Ovary (tissue), 9 donors: ENCODE data around the gene TP73. TPM values are rescaled to one million over a fixed set of nuclear protein-coding genes. Genes with fewer than 3 reads are reported as not detected.

Experiments used
- DNase-seq, 5 donors: peaks; one replicate each; pipeline ENCODE4 v3.0.0-alpha.2; 2019 to 2020
- H3K27ac ChIP-seq, 2 donors: fragments of 200-600 bp; one replicate each; pipeline versions ENCODE4 v1.5.1 to v1.8.0; 2019 to 2022
- H3K27me3 ChIP-seq: fragments of 200-600 bp; one replicate; pipeline ENCODE4 v1.8.0; 2022
- H3K36me3 ChIP-seq: fragments of 200-600 bp; sonication (generic); one replicate; pipeline ENCODE4 v1.5.1; 2019
- H3K4me1 ChIP-seq: one replicate; pipeline ENCODE4 v1.8.1; 2013; ENCODE audit warnings: mild to moderate bottlenecking, moderate library complexity; ENCODE audit not compliant: insufficient read depth
- H3K4me3 ChIP-seq: fragments of 200-600 bp; sonication (generic); one replicate; pipeline ENCODE4 v1.5.1; 2017
- H3K9me3 ChIP-seq, 2 donors: fragments of 200-600 bp in 1 of 2; sonication (generic) in 1 of 2; one replicate each; pipeline versions ENCODE4 v1.5.1 to v1.8.1; 2013 to 2019; ENCODE audit warnings: mild to moderate bottlenecking in 1 of 2, moderate library complexity in 1 of 2
- EP300 ChIP-seq: sonication (generic); formaldehyde crosslinking; IDR thresholded peaks from one replicate; pipeline ENCODE4 v1.6.1; 2017; ENCODE audit warnings: antibody characterized with exemption
- POLR2A ChIP-seq: fragments of 450-650 bp; IDR thresholded peaks from one replicate; pipeline ENCODE4 v1.6.1; 2017; ENCODE audit warnings: antibody characterized with exemption, mild to moderate bottlenecking, moderate library complexity
- WGBS, 3 donors: extraction: QIAGEN DNeasy Blood & Tissue Kit in 1 of 3; methylation state at CpG; one replicate each; pipeline versions ENCODE4 v1.1.5 to v1.1.7; 2013 to 2017; 5-methylcytosine and 5-hydroxymethylcytosine counted together
- intact Hi-C, 4 donors: fragments of 100-400 bp; cut with DNase I; formaldehyde crosslinking; loops; one replicate each; pipeline versions ENCODE4 v1.11.0 to v1.15.1; 2022 to 2023
- polyA plus RNA-seq, 2 donors: library from polyadenylated mRNA; stranded (reverse); fragments of 200-250 nt in 1 of 2; fragments of 350-450 nt in 1 of 2; fragmentation: Illumina TruSeq in 1 of 2; extraction: RNeasy Lipid Tissue Mini Kit (QIAGEN cat#74804) in 1 of 2; gene quantifications; one replicate each; pipeline ENCODE4 v1.2.3, GENCODE V29; 2013 to 2014
- total RNA-seq, 7 donors: library from RNA; depleted of rRNA in 2 of 7; stranded (reverse); fragments of >200 nt in 2 of 7; fragmentation: NEBNext Ultra II Directional in 3 of 7; extraction: Animal tissue kit (Norgen Biotek cat#: 25700) in 3 of 7; gene quantifications; one replicate each; pipeline versions ENCODE4 v1.1.0 to v1.2.4, GENCODE V29; 2016 to 2023
- TF ChIP-seq, protein P1 (sequence below), 3 donors: fragments of 450-650 bp in 2 of 3; fragments of 200-600 bp in 1 of 3; IDR thresholded peaks; one replicate each; pipeline versions ENCODE4 v1.5.1 to v1.8.0; 2016 to 2022; ENCODE audit warnings: antibody characterized with exemption in 3 of 3, mild to moderate bottlenecking in 1 of 3
- donor health status: DM: no; HTN: no; CAD: no; lungs with moderate emphysema.
- donor health status: DM: no; HTN: no; CAD: no.
- donor health status: Bipolar disorder and iron deficiency.
- donor health status: DM: yes; HTN: yes; CAD: no.
- donor health status: DM: no; HTN: no; CAD: no.
- donor health status: DM: yes; HTN: yes; CAD: no.

Gene TP73
- total and polyA plus RNA-seq, 9 donors: 0.03 to 7.5 (median 0.42) TPM

- Histone ChIP-seq H3K36me3 (no peaks in the 10 kb centered on the region), H3K27me3 (no peaks in the 10 kb centered on the region), H3K9me3 (no peaks in the 10 kb centered on the region), H3K27ac (no peak overlapping the region), H3K4me3 (no peak overlapping the region), H3K4me1 (no peaks in the 10 kb centered on the region)
- 76 to 82% (median 82%) methylated on average over 24 to 26 of the region's 26 CpGs for WGBS, 3 donors
- no peak for DNase-seq
- intact Hi-C loops: no loop called here
- TF ChIP-seq POLR2A (no peak), EP300 (no peak)
- TF ChIP-seq, protein P1, sequence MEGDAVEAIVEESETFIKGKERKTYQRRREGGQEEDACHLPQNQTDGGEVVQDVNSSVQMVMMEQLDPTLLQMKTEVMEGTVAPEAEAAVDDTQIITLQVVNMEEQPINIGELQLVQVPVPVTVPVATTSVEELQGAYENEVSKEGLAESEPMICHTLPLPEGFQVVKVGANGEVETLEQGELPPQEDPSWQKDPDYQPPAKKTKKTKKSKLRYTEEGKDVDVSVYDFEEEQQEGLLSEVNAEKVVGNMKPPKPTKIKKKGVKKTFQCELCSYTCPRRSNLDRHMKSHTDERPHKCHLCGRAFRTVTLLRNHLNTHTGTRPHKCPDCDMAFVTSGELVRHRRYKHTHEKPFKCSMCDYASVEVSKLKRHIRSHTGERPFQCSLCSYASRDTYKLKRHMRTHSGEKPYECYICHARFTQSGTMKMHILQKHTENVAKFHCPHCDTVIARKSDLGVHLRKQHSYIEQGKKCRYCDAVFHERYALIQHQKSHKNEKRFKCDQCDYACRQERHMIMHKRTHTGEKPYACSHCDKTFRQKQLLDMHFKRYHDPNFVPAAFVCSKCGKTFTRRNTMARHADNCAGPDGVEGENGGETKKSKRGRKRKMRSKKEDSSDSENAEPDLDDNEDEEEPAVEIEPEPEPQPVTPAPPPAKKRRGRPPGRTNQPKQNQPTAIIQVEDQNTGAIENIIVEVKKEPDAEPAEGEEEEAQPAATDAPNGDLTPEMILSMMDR (IDR thresholded peaks at IDR 0.05): no peak
Observed at GRCh38 chr1:3706651-3707297, 54.5 kb downstream of the TP73 start.

GRCh38 chr1:3707298-3707938 lies 55.1 kb downstream of the TP73 start:
- Histone ChIP-seq H3K4me1 (no peaks in the 10 kb centered on the region), H3K27me3 (no peaks in the 10 kb centered on the region), H3K27ac (no peak overlapping the region), H3K4me3 (no peak overlapping the region), H3K36me3 (no peaks in the 10 kb centered on the region), H3K9me3 (no peaks in the 10 kb centered on the region)
- intact Hi-C loops: no loop called here
- 36 to 44% (median 41%) methylated on average over 35 of the region's 35 CpGs for WGBS, 3 donors
- TF ChIP-seq POLR2A: no peak
- TF ChIP-seq, protein P1 (IDR thresholded peaks at IDR 0.05): no peak
- TF ChIP-seq EP300: no peak
- no peak for DNase-seq

- no peaks in the 10 kb centered on the region for H3K4me1 ChIP-seq
- H3K9me3 ChIP-seq: no peaks in the 10 kb centered on the region
- no peak for DNase-seq
- no peaks in the 10 kb centered on the region for H3K27me3 ChIP-seq
- H3K36me3 ChIP-seq: no peaks in the 10 kb centered on the region
- no peak overlapping the region for H3K27ac ChIP-seq
- no peak overlapping the region for H3K4me3 ChIP-seq
- WGBS, 3 donors: 72 to 80% (median 75%) methylated on average over 11 of the region's 11 CpGs
- no peak for TF ChIP-seq POLR2A
- TF ChIP-seq, protein P1 (IDR thresholded peaks at IDR 0.05): no peak
- TF ChIP-seq EP300: no peak
- intact Hi-C loops: no loop called here
Observed at GRCh38 chr1:3707939-3708328, 55.6 kb downstream of the TP73 start.

DNA sequence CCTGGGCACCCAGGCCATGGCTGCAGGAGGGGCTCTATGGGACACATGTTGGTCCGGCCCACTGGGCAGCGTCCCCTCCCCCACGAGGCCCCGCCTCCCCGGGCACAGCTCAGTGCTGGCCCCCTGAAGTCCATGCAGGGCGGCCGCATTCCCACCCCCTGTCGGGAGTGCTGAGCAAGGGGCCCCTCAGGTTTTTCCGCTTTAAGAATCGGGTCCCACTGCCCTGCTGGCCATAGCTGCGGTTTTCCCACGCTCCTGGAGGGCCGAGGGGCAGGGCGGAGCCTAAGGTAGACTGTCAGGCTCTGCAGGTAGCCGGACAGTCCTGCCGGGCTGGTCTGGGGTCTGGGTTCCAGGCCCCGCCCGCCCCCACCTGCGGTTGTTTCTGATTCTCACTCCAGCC lies 56.5 kb downstream of the TP73 start:
- Histone ChIP-seq H3K27me3 (no peaks in the 10 kb centered on the region), H3K36me3 (no peaks in the 10 kb centered on the region), H3K4me3 (no peak overlapping the region), H3K27ac (no peak overlapping the region), H3K9me3 (no peaks in the 10 kb centered on the region), H3K4me1 (no peaks in the 10 kb centered on the region)
- 24 to 28% (median 25%) methylated on average over 15 to 19 of the region's 19 CpGs for WGBS, 3 donors
- intact Hi-C loops: no loop called here
- TF ChIP-seq POLR2A (no peak), EP300 (no peak)
- TF ChIP-seq, protein P1 (IDR thresholded peaks at IDR 0.05): no peak
- no peak for DNase-seq
